Stomach smooth muscle (tissue), 2 donors: ENCODE measurements around the gene WSCD2.

ENCODE experiments used
- H3K27ac ChIP-seq: one replicate; pipeline ENCODE4 v1.7.0; 2013; ENCODE audit warnings: mild to moderate bottlenecking, low read length, inconsistent platforms
- H3K27me3 ChIP-seq, 2 donors: one replicate each; pipeline ENCODE4 v1.7.0; 2013; ENCODE audit warnings: low read length in 2 of 2; ENCODE audit not compliant: insufficient read depth in 2 of 2, control insufficient read depth in 1 of 2
- H3K36me3 ChIP-seq, 2 donors: one replicate each; pipeline ENCODE4 v1.7.0; 2013; ENCODE audit warnings: low read length in 2 of 2; ENCODE audit not compliant: control insufficient read depth in 2 of 2, insufficient read depth in 2 of 2
- H3K4me1 ChIP-seq: one replicate; pipeline ENCODE4 v1.7.0; 2013; ENCODE audit warnings: low read length; ENCODE audit not compliant: control insufficient read depth, insufficient read depth
- H3K4me3 ChIP-seq, 2 donors: one replicate each; pipeline ENCODE4 v1.7.0; 2013; ENCODE audit warnings: low read length in 2 of 2
- H3K9ac ChIP-seq, 2 donors: one replicate each; pipeline ENCODE4 v1.7.0; 2013; ENCODE audit warnings: low read length in 2 of 2, mild to moderate bottlenecking in 1 of 2
- H3K9me3 ChIP-seq, 2 donors: one replicate each; pipeline ENCODE4 v1.7.0; 2013; ENCODE audit warnings: low read length in 2 of 2; ENCODE audit not compliant: control insufficient read depth in 2 of 2
- donor health status: healthy.
- donor health status: Pancreatic carcinoma.

The WSCD2 gene

GRCh38 chr12:108119126-108119973 lies 9.7 kb upstream of the WSCD2 start:
- Histone ChIP-seq H3K27ac (no peak overlapping the region), H3K27me3 (no peaks in the 10 kb centered on the region), H3K9ac (no peak overlapping the region), H3K4me1 (peaks cover 30% of the 10 kb centered on the region), H3K36me3 (no peaks in the 10 kb centered on the region), H3K9me3 (peaks cover 3 to 4% of the 10 kb centered on the region in 2 donors), H3K4me3 (no peak overlapping the region)

- no peak overlapping the region for H3K4me3 ChIP-seq
- H3K27ac ChIP-seq = no peak overlapping the region
- H3K36me3 ChIP-seq = no peaks in the 10 kb centered on the region
- no peaks in the 10 kb centered on the region for H3K27me3 ChIP-seq
- peaks cover 25% of the 10 kb centered on the region for H3K4me1 ChIP-seq
- peaks cover 3 to 4% of the 10 kb centered on the region in 2 donors for H3K9me3 ChIP-seq
- H3K9ac ChIP-seq = no peak overlapping the region
Measured at GRCh38 chr12:108119974-108120862, 8.9 kb upstream of the WSCD2 start.

- H3K9me3 ChIP-seq = peaks cover 3 to 4% of the 10 kb centered on the region in 2 donors
- H3K4me1 ChIP-seq = peaks cover 19% of the 10 kb centered on the region
- H3K27ac ChIP-seq = no peak overlapping the region
- H3K4me3 ChIP-seq = no peak overlapping the region
- no peaks in the 10 kb centered on the region for H3K27me3 ChIP-seq
- H3K36me3 ChIP-seq = no peaks in the 10 kb centered on the region
- H3K9ac ChIP-seq = no peak overlapping the region
Measured at GRCh38 chr12:108120863-108121165, 8.3 kb upstream of the WSCD2 start.

GRCh38 chr12:108121320-108121719 lies 7.8 kb upstream of the WSCD2 start:
- H3K4me3 ChIP-seq = no peak overlapping the region
- H3K4me1 ChIP-seq = peaks cover 14% of the 10 kb centered on the region
- H3K9me3 ChIP-seq = peaks cover 3 to 4% of the 10 kb centered on the region in 2 donors
- H3K27me3 ChIP-seq = no peaks in the 10 kb centered on the region
- no peaks in the 10 kb centered on the region for H3K36me3 ChIP-seq
- H3K9ac ChIP-seq = no peak overlapping the region
- H3K27ac ChIP-seq = no peak overlapping the region

GRCh38 chr12:108121728-108122471 lies 7.2 kb upstream of the WSCD2 start:
- H3K27me3 ChIP-seq = no peaks in the 10 kb centered on the region
- H3K4me1 ChIP-seq = peaks cover 16% of the 10 kb centered on the region
- no peak overlapping the region for H3K9ac ChIP-seq
- no peak overlapping the region for H3K27ac ChIP-seq
- no peak overlapping the region for H3K4me3 ChIP-seq
- H3K9me3 ChIP-seq = peaks cover 3 to 4% of the 10 kb centered on the region in 2 donors
- no peaks in the 10 kb centered on the region for H3K36me3 ChIP-seq

- H3K4me3 ChIP-seq = no peak overlapping the region
- no peaks in the 10 kb centered on the region for H3K36me3 ChIP-seq
- H3K4me1 ChIP-seq = peaks cover 18% of the 10 kb centered on the region
- H3K9ac ChIP-seq = no peak overlapping the region
- H3K27me3 ChIP-seq = no peaks in the 10 kb centered on the region
- H3K27ac ChIP-seq = no peak overlapping the region
- peaks cover 3 to 4% of the 10 kb centered on the region in 2 donors for H3K9me3 ChIP-seq
Measured at GRCh38 chr12:108122644-108123043, 6.4 kb upstream of the WSCD2 start.

- Histone ChIP-seq H3K36me3 (no peaks in the 10 kb centered on the region), H3K27me3 (no peaks in the 10 kb centered on the region), H3K9me3 (peaks cover 3 to 4% of the 10 kb centered on the region in 2 donors), H3K4me3 (no peak overlapping the region), H3K9ac (no peak overlapping the region), H3K4me1 (peaks cover 21% of the 10 kb centered on the region), H3K27ac (no peak overlapping the region)
Measured at GRCh38 chr12:108123402-108123801, 5.7 kb upstream of the WSCD2 start.

GRCh38 chr12:108125073-108125472 lies 4.0 kb upstream of the WSCD2 start:
- peaks cover 2% of the 10 kb centered on the region in 2 donors for H3K27me3 ChIP-seq
- H3K36me3 ChIP-seq = no peaks in the 10 kb centered on the region
- H3K9me3 ChIP-seq = peaks cover 3 to 4% of the 10 kb centered on the region in 2 donors
- H3K4me1 ChIP-seq = peaks cover 24% of the 10 kb centered on the region
- H3K27ac ChIP-seq = no peak overlapping the region
- H3K4me3 ChIP-seq = no peak overlapping the region
- no peak overlapping the region for H3K9ac ChIP-seq

GRCh38 chr12:108126212-108126611 lies 2.9 kb upstream of the WSCD2 start:
- no peaks in the 10 kb centered on the region for H3K36me3 ChIP-seq
- H3K4me1 ChIP-seq = peaks cover 31% of the 10 kb centered on the region
- no peak overlapping the region for H3K4me3 ChIP-seq
- peaks cover 3 to 4% of the 10 kb centered on the region in 2 donors for H3K9me3 ChIP-seq
- H3K27me3 ChIP-seq = peaks cover 2% of the 10 kb centered on the region in 2 donors
- H3K27ac ChIP-seq = no peak overlapping the region
- H3K9ac ChIP-seq = no peak overlapping the region

- H3K27me3 ChIP-seq = peaks cover 2% of the 10 kb centered on the region in 2 donors
Measured at GRCh38 chr12:108126990-108127501, 2.0 kb upstream of the WSCD2 start.

More at GRCh38 chr12:108126990-108127501, 2.0 kb upstream of the WSCD2 start:
- no peak overlapping the region for H3K9ac ChIP-seq
- peaks cover 40% of the 10 kb centered on the region for H3K4me1 ChIP-seq
- H3K27ac ChIP-seq = peak overlapping the region; percentile 7
- H3K36me3 ChIP-seq = no peaks in the 10 kb centered on the region
- H3K4me3 ChIP-seq = peak overlapping the region in 1 of 2 donors; percentile 47
- H3K9me3 ChIP-seq = peaks cover 3 to 4% of the 10 kb centered on the region in 2 donors
